ENCODE measurements around the gene INTS11. TPM values are rescaled to one million over a fixed set of nuclear protein-coding genes. Genes with fewer than 3 reads are reported as not detected.

INTS11 gene
- total RNA-seq, 1 donor from 2014 or later = 151 TPM

GRCh38 chr1:1311107-1312104 is 13.1 kb downstream of the INTS11 start:
- CTCF ChIA-PET = no interaction called here
- no peaks in the 10 kb centered on the region for H3K27me3 Mint-ChIP-seq
- no peak overlapping the region for H3K27ac Mint-ChIP-seq
- ATAC-seq (ENCODE audit: low read depth) = no peak
- TF ChIP-seq CTCF (IDR thresholded peaks at IDR 0.05) = no peak
- no peak overlapping the region for H3K4me3 Mint-ChIP-seq
- POLR2A ChIA-PET = no interaction called here
- intact Hi-C loops (cut with micrococcal nuclease) = no loop called here
- peaks cover 34% of the 10 kb centered on the region for H3K36me3 Mint-ChIP-seq (ENCODE audit: low read depth)
- no peak for DNase-seq
- peaks cover 16% of the 10 kb centered on the region for H3K4me1 Mint-ChIP-seq
- no peaks in the 10 kb centered on the region for H3K9me3 Mint-ChIP-seq

GRCh38 chr1:1310476-1311053 is 13.9 kb downstream of the INTS11 start:
- intact Hi-C loops (cut with micrococcal nuclease) = no loop called here
- H3K36me3 Mint-ChIP-seq (ENCODE audit: low read depth) = peaks cover 27% of the 10 kb centered on the region
- peaks cover 24% of the 10 kb centered on the region for H3K4me1 Mint-ChIP-seq
- DNase-seq (no peak), ATAC-seq (ENCODE audit: low read depth) (no peak)
- no peak for TF ChIP-seq CTCF (IDR thresholded peaks at IDR 0.05)
- no peak overlapping the region for H3K27ac Mint-ChIP-seq
- H3K4me3 Mint-ChIP-seq = peak overlapping the region; percentile 38
- no peaks in the 10 kb centered on the region for H3K9me3 Mint-ChIP-seq
- POLR2A ChIA-PET = no interaction called here
- CTCF ChIA-PET = interaction anchor here (1.2 kb wide), 1 partner anchor 19 kb away, joined by 3 read pairs; no protein-coding TSS in a partner anchor
- H3K27me3 Mint-ChIP-seq = no peaks in the 10 kb centered on the region

DNA sequence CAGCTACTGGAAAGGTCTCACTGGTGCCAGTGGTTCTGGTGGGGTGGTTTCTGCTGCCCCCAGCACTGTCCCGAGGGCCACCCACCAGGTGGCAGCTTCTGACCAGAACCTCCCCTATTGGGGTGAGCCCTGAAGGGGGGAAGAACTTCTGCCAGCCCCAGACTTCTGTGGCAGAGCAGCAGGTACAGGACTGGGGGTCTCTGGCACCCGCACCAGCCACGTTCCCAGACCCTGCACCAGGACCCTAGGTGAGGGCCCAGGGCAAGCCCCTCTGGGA is 14.4 kb downstream of the INTS11 start:
- no peaks in the 10 kb centered on the region for H3K27me3 Mint-ChIP-seq
- POLR2A ChIA-PET = no interaction called here
- H3K4me3 Mint-ChIP-seq = peak overlapping the region; percentile 41
- ATAC-seq (ENCODE audit: low read depth) (no peak), DNase-seq (no peak)
- TF ChIP-seq CTCF (IDR thresholded peaks at IDR 0.05) = no peak
- CTCF ChIA-PET = interaction anchor here (1.2 kb wide), 1 partner anchor 18 kb away, joined by 3 read pairs; no protein-coding TSS in a partner anchor
- intact Hi-C loops (cut with micrococcal nuclease) = no loop called here
- H3K4me1 Mint-ChIP-seq = peaks cover 29% of the 10 kb centered on the region
- peaks cover 27% of the 10 kb centered on the region for H3K36me3 Mint-ChIP-seq (ENCODE audit: low read depth)
- H3K9me3 Mint-ChIP-seq = no peaks in the 10 kb centered on the region
- H3K27ac Mint-ChIP-seq = no peak overlapping the region

DNA sequence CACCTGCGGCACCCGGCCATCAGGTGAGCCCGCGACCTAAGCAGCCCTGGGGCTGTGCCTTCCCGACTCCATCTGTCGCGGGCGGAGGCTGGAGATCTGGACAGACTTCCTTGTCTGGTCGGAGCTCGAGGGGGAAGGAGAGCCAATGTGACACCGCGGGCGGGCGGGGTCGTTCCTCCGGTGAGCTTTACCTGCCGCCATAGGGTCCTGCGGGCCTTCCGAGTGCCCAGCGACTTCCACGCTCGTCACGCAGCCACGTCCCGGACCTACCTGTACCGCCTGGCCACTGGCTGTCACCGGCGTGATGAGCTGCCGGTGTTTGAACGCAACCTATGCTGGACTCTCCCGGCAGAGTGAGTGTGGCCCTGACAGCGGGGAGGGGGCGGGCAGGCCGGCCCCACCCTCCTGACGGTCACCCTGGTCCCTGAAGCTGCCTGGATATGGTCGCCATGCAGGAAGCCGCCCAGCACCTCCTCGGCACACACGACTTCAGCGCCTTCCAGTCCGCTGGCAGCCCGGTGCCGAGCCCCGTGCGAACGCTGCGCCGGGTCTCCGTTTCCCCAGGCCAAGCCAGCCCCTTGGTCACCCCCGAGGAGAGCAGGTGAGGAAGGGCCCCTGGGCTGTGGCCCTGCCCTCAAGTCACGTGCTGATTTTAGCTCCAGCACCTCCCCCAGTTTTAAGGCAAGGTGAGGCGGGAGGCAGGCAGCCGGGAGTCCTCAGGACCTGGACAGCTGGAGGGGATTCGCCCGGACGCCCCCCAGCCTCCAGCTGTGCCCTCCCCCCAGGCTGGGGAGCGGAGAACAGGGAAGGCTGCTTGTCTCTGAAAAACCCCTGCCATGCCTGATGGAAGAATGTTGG is 15.0 kb downstream of the INTS11 start:
- POLR2A ChIA-PET = no interaction called here
- TF ChIP-seq CTCF (IDR thresholded peaks at IDR 0.05) = no peak
- Mint-ChIP-seq H3K4me3 (peak overlapping the region; percentile 79), H3K27me3 (no peaks in the 10 kb centered on the region), H3K27ac (no peak overlapping the region), H3K9me3 (no peaks in the 10 kb centered on the region), H3K4me1 (peaks cover 34% of the 10 kb centered on the region), H3K36me3 (ENCODE audit: low read depth) (peaks cover 22% of the 10 kb centered on the region)
- intact Hi-C loops (cut with micrococcal nuclease) = loop anchor here (5.0 to 10.0 kb wide), 4 partner anchors 37 to 585 kb away; partner anchors contain the start of genes GNB1 and UBE2J2
- DNase-seq = no peak
- no peak for ATAC-seq (ENCODE audit: low read depth)
- CTCF ChIA-PET = interaction anchor here (1.2 kb wide), 1 partner anchor 18 kb away, joined by 3 read pairs; no protein-coding TSS in a partner anchor
